GM21515 (cell line): ENCODE measurements around the gene BTBD18.

Experiments
- ATAC-seq: cut with Tn5 transposase; IDR thresholded peaks from one replicate; pipeline ENCODE4 v1.9.1; 2021; ENCODE audit not compliant: unreplicated experiment

The BTBD18 gene

GRCh38 chr11:57751676-57752253 is at the start of gene BTBD18:
TSS of gene BTBD18 (minus strand) at chr11:57751819. CDS start at chr11:57751188, 631 bp downstream.
- ATAC-seq = no peak

- ATAC-seq = no peak
These were observed 49.5 kb upstream of the BTBD18 start for GRCh38 chr11:57801183-57801485.

- peak; percentile 91 for ATAC-seq
These were observed 49.0 kb upstream of the BTBD18 start for GRCh38 chr11:57800444-57801182.

- ATAC-seq = no peak
These were observed 47.4 kb upstream of the BTBD18 start for GRCh38 chr11:57798905-57799559.

GRCh38 chr11:57793351-57794115 is 41.9 kb upstream of the BTBD18 start:
- ATAC-seq = no peak

- no peak for ATAC-seq
These were observed 41.3 kb upstream of the BTBD18 start for GRCh38 chr11:57792870-57793269.

- ATAC-seq = peak; percentile 88
These were observed 40.5 kb upstream of the BTBD18 start for GRCh38 chr11:57792060-57792541.

GRCh38 chr11:57791321-57792059 is 39.9 kb upstream of the BTBD18 start:
- no peak for ATAC-seq

- ATAC-seq = no peak
These were observed 37.1 kb upstream of the BTBD18 start for GRCh38 chr11:57788703-57789088.

GRCh38 chr11:57787920-57788702 is 36.5 kb upstream of the BTBD18 start:
- ATAC-seq = no peak

GRCh38 chr11:57787006-57787604 is 35.5 kb upstream of the BTBD18 start:
- no peak for ATAC-seq

GRCh38 chr11:57786436-57786835 is 34.8 kb upstream of the BTBD18 start:
- ATAC-seq = no peak

GRCh38 chr11:57785072-57785471 is 33.5 kb upstream of the BTBD18 start:
- ATAC-seq = no peak

- ATAC-seq = no peak
These were observed 29.9 kb upstream of the BTBD18 start for GRCh38 chr11:57781529-57781943.

GRCh38 chr11:57779276-57779675 is 27.7 kb upstream of the BTBD18 start:
- no peak for ATAC-seq

- ATAC-seq = no peak
These were observed 26.9 kb upstream of the BTBD18 start for GRCh38 chr11:57778318-57779037.

- ATAC-seq = no peak
These were observed 26.3 kb upstream of the BTBD18 start for GRCh38 chr11:57777969-57778317.

- ATAC-seq = no peak
These were observed 25.1 kb upstream of the BTBD18 start for GRCh38 chr11:57776577-57777210.
